HG03575 (cell line): ENCODE data around the gene FAM72D.
"Not testable (repeated sequence)": the region's sequence is repeated elsewhere in the genome, so short reads cannot be mapped to it uniquely, and the experiment has no call there.

Experiments
- ATAC-seq: cut with Tn5 transposase; IDR thresholded peaks from one replicate; pipeline ENCODE4 v1.9.1; 2021; ENCODE audit not compliant: unreplicated experiment, insufficient number of reproducible peaks, low FRiP score; ENCODE audit errors: extremely low read depth

The FAM72D gene

GRCh38 chr1:145079737-145080136, 16.0 kb upstream of the FAM72D start:
- not testable (repeated sequence) for ATAC-seq

DNA sequence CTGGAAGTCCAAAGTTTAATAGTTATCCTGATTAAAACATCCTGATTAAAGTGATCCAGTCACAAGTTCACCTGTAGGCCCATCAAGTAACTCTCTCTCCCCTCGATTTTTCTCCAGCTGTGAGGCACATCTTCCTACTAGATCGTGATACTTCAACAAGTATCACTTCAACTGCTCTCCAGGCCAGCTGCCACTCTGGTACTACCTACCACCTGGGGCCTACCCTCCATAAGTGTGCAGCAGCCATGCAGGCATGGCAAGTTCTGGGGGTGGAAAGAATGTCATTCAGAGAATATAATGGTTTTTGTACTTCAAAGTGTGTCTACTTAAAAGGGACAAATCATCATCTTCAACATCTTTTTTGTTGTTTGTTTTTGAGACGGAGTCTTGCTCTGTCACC, 15.6 kb upstream of the FAM72D start:
- ATAC-seq: not testable (repeated sequence)

GRCh38 chr1:145082483-145083255, 13.1 kb upstream of the FAM72D start:
- not testable (repeated sequence) for ATAC-seq

DNA sequence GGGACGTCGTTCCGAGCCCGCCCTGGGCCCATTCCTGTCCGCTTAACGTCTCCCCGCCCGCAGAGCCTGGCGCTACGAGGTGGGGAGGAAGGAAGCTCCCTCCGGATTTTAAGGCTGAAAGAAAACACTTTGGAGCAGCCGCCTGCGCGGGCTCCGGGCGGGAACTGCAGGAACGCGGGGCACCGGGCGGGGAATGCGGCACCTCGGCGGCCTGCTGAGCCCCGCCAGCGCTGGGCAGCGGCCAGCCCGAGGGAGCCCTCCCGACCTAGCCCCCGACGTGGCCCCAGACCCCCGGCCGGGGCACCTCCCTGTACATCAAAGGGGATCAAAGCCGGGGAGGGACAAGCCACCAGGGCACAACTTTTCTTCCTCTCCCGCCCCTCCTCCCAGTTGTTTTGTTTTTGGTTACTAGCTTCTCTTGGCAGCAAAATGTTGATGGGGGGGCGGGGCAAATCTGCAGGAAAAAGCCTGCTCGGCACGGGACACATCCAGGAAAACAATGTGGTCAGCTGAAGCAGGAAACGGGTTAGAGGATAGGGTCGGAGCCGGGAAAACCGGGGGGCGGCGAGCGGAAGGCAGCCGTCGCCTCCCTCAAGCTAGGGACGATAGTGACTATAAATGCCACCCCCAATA, 2.1 kb upstream of the FAM72D start:
- not testable (repeated sequence) for ATAC-seq

DNA sequence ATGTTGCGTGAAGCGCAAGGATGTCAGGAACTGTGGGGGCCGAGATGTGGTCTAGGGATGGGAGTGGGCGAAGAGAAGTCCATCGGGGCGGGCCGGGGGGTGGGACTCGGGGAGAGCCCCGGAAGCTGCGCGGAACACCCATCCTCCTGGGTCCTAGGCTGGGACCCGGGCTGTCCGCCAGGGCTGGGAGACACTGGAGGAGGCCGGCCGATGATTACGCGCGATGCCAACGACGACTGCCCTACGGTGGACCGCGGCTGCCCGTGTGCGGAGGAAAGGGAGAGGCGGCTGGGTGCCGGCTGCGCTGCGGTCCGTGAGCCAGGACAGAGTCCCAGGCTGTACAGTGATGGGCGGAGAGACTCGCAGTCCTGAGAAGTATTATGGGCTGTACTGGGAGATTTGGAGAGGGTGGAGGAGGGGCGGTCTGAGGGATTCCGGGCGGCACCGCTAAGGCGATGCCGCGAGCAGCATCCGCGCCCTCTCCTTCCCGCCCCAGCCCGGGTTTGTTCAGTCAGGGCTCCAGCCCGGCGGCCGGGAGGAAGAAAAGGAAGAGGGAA, 1.0 kb upstream of the FAM72D start:
- not testable (repeated sequence) for ATAC-seq

GRCh38 chr1:145101725-145102124, 6.0 kb downstream of the FAM72D start:
- ATAC-seq: not testable (repeated sequence)

- ATAC-seq: not testable (repeated sequence)
Measured at GRCh38 chr1:145103294-145103693, 7.5 kb downstream of the FAM72D start.

DNA sequence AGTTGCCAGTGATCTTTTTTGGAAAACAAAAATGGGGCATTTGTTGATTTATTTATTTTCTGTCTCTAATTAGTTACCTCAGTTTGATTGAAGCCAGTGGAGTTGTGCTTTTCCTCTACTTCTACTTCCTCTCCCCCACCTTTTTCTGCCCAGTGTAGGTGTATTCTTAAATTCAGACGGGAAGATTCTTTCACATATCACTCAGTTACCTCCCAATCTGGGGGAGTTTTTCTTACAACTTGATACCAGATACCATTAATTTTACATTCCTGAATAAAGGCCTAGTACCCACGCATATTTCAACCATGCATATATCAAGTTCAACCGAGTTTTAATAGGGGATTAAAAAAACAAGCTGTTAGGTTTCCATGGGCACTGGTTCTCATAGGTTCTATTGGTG, 15.9 kb downstream of the FAM72D start:
- not testable (repeated sequence) for ATAC-seq

DNA sequence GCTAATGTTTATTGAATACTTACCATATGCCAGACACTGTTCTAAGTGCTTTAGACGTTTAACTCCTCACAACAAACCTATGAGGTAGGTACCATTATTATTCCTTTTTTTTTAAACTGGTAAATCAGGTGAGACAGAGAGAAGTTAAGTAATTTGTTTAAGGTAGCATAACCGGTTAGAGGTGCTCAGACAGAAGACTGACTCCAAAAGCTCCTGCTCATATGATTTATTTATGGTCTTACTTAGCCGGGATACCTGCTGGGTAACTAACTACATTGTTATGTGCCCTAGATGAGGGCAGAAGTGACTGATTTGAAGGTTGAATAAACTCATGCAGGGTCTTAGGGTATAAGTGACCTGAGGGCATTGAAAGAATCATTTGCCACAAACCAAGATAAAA, 16.9 kb downstream of the FAM72D start:
- not testable (repeated sequence) for ATAC-seq

DNA sequence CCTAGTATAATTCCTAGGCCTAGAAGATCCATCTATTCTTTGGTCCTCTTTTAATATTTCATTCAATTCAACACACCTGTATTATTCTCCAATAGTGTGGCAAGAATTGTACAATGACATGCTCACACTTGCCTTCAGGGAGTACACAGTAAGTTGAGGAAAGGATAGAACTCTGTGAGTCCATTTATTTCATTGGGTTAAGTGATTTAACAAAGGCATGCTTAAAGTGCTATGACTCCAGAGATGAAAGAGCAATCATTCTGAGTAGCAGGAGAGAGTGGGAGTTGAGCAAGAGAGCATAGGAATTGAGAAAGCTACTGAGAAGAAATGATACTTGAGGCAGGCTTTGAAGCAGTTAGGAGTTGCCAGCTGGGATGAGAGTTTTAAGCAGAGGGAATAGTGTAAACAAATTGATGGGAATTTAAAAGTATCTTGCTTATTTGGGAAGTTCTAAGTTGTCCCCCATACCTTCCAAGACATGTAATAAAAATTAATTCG, 18.8 kb downstream of the FAM72D start:
- not testable (repeated sequence) for ATAC-seq

DNA sequence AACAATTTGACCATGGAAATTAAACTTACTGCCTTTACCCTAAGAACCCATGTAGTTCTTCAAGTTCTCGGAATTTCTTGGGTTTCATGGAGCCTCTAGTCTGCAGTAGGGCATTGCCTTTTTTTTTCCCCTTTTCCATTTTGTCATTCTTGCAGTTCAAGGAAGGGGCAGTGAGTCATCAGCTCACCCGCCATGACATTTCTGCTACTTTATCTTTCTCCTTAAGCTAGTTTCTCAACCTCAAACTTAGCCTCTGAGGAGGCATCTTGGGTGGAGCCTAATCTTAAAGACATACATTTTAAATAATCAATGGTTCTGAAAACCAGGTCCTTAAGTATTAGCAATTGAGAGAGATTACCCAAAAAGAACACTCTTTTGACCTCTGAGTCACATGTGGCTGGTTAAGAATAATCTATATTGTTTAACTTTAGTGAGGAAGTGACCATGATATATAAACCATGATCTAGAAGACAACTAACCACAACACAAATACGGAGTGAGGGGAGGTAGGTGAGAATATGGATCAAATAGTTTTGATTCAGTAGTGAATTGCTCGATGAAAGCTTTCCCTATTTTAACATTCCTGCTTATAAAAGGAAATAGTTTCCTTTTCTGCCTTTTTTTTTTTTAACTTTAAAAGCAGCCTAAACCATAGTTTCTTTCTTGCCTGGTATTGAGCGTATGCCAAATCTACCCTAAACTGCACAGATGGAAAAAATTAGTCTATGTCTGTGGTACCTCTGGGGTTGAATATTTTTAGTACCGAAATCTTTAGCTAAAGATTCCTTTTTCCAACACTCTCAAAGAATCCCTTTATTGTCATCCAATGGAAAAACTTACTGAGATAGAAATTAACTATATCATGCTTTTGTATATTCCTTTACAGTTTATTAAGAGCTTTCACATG, 20.1 kb downstream of the FAM72D start:
- not testable (repeated sequence) for ATAC-seq

- not testable (repeated sequence) for ATAC-seq
Measured at GRCh38 chr1:145119842-145120241, 24.1 kb downstream of the FAM72D start.

DNA sequence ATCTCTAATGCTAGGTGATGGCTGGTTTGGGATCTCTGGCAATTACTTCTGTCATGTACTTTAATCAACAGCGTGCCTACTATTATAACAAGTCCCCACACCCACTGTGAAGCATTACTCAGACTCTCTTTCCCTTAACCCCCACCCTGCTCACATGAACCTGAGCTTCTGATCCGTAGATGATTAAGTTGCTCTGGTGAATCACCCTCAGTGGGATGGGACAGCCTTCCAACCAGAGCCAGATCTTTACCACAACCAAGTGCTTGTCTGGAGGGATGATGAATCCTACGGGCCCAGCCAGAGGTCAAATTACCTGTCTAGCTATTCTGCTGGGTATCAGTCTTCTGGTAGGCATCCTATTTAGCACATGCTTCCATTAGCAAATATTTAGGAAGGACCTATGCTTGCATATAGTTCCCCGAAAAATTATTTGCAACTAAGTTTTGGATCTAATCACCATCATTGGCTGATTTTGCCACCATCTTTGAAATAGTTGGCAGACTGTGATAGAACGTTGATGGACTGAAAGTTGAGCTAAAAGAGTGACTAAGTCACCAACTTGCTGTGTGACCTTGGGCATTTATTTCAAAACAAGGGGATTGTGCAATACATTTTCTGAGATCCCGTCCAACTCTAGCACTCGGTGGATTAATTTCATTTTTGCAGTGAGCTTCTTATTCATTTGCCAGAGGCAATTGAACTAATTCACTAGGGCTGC, 26.7 kb downstream of the FAM72D start:
- not testable (repeated sequence) for ATAC-seq

GRCh38 chr1:145123062-145123395, 27.3 kb downstream of the FAM72D start:
- not testable (repeated sequence) for ATAC-seq

- not testable (repeated sequence) for ATAC-seq
Measured at GRCh38 chr1:145123992-145124641, 28.3 kb downstream of the FAM72D start.

GRCh38 chr1:145125112-145125511, 29.3 kb downstream of the FAM72D start:
- not testable (repeated sequence) for ATAC-seq

DNA sequence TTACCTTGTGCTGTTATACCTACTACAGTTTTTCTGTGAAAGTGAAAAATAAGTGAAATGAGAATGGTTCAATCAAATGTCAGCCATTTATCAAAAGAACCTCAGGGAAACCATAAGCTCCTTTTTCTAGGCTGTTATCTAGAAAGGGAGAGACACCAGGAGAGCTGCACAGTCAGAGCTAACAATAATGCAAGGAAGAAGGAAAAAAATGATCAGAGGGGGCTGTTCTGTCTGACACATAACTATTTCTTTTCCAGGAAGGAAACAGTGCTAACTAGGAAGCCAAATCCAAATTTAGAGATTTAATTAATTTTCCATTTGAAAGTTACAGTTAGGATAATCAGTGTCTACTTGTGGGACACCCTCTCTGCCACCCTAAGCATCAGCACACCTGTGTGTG, 31.4 kb downstream of the FAM72D start:
- not testable (repeated sequence) for ATAC-seq
